HG03045 (cell line): ENCODE measurements around the gene NAA40.
"Not testable (repeated sequence)": the region's sequence is repeated elsewhere in the genome, so short reads cannot be mapped to it uniquely, and the experiment has no call there.

Source experiments
- ATAC-seq: cut with Tn5 transposase; IDR thresholded peaks from one replicate; pipeline ENCODE4 v1.9.1; 2021; ENCODE audit warnings: mild to moderate bottlenecking, moderate library complexity; ENCODE audit not compliant: unreplicated experiment

Gene NAA40

DNA sequence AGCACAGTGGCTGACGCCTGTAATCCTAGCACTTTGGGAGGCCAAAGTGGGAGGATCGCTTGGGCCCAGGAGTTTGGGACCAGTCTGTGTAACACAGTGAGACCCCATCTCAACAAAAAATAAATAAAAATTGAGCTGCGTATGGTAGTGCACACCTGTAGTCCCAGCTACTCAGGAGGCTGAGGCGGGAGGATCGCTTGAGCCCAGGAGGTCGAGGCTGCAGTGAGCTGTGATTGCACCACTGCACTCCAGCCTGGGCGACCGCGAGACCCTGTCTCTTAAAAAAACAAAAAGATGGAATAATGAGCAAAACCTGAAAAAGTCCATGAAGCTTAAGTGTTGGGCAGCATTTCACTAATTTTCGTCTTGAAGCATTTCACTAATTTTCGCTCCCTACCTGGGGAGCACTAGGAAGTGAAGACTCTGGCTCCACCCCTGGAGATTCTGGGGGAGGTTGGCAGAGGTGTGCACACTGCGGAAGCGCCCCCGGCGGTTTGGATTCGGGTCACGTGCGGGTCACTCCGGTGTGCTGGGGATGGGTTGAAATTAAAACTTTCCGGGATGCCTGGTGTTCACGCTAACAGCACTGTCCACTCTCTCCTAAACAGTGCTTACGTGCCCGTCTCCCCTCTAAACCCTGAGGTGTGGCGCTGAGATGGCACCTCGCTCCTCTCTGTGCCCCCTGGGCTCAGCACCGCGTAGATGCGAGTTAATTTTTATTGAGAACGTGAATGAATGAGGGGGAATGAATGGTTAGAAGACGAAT, 906 bp upstream of the NAA40 start:
- peak; percentile 13 for ATAC-seq

DNA sequence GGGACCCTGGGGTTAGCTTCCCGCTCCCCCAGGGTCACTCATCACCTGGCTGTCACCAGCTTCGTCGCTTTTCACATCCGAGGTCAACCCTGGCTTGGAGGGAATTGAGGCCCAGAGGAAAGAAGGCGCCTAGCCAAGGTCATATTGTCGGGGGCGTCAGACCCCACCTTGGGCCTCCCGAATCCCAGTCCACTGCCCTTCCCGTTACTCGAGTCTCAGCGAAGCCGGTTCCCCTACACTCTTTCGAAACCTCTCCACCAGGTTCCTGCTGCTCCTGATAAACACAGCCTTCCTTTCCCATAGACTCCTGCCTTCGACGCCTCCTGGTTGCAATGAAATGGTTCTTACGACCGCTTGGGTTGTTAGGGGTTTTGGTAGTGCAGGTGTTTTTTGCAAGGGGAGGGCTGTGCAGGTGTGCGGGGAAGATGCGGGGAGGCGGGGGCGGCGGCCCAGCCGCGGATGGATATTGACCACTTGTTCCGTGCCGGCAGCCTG, 642 bp downstream of the NAA40 start:
- no peak for ATAC-seq

DNA sequence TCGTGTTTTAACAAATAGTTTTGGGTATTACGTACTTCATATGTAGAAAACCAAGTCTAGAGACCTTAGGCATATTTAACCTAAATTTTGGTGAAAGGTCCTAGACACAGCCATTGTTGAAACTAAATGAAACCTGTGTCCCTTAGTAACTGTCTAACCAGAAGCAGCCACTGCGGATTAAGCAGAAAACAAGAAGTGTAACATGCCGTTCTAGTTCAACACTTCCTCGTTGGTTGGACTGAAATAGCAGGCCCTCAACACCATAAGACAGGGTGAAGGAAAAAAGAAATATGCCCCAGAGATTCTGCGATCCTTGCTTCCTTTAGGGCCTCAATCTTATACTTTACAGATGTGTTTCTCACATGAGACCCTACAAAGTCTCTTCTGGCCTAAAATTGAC, 2.0 kb downstream of the NAA40 start:
- no peak for ATAC-seq

DNA sequence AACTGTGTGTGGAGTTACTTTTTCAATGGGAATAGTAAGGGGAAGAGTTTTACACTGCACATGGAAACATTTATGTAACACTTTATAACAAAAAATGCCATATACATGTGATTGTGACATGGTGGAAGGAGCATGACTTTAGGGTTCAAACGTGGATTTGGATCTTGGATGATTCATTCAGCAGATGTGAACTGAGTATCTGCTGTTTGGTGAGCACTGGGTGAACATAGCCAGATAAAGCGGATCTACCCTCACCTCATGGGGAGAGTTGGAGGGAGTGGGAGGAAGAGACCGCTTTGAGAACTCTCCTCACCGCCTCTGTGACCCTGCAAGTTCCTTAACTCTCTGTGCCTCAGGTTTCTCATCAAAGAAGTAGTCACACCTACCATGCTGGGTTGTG, 3.1 kb downstream of the NAA40 start:
- no peak for ATAC-seq

DNA sequence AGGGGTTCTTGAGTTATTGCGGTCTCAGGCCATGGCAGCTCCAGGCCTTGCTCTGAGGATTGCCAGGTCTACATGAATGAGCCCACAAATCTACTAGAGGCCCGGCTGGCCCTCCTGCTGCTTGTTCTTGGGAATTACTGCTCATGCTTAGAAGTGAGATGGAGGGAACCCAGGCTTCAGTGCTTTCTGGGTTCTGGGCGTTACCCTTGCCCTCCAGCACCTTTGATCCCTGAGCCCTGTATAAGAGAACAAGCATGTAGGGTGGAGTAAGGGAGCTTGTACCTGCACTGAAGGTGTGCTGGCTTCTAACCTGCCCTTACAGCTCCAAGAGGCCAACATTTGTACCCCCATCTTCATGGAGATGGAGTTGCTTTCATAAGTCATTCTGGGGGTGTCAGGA, 4.0 kb downstream of the NAA40 start:
- no peak for ATAC-seq

DNA sequence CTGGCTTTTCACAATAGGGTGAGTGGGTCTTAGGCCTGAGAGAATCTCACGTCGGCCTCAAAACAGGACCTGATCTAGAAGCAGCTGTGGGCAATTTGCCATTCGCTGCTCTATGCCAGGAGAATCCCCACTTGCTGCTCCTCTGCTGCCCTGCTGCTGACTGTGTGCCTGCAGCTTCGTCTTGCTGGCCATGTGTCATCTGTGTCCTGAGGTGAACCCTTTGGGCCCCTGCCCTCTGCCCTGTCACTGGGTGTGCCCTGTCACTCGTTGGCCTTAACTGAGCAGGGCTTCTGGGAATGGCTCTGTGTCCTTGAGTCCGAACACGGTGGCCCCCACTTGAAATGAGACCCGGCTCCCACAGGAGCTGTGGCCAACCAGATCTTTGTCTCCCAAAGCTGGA, 6.2 kb downstream of the NAA40 start:
- no peak for ATAC-seq

DNA sequence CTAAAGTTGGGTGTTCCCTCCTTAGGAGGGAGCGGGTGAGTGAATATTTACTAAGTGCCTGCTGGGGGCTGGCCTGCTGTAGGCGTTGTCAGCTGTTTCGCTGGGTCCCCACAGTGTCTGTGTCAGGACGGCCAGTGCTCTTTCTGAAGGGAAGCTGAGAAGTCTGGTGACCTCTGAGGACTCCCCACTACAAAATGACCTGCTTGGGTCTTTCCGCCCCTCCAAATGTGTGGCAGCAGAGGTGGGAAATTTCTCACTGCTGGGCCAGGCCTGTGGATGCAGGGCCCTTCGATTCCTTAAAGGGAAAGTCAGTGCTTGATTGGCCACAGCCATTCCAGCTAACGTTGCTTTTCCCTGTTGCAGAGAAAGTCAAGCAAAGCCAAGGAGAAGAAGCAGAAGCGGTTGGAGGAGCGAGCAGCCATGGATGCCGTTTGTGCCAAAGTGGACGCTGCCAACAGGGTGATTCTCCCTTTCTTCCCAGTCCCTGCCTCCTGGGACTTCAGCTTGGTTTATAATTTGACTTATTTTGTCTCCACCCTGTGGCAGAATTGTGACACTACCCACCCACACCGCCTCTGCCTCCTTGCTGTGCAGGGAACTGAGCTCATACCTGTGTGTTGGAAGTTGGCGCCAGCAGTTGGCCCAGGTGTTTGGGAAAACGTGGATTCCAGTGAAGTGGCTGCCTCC, 6.8 kb downstream of the NAA40 start:
- no peak for ATAC-seq

DNA sequence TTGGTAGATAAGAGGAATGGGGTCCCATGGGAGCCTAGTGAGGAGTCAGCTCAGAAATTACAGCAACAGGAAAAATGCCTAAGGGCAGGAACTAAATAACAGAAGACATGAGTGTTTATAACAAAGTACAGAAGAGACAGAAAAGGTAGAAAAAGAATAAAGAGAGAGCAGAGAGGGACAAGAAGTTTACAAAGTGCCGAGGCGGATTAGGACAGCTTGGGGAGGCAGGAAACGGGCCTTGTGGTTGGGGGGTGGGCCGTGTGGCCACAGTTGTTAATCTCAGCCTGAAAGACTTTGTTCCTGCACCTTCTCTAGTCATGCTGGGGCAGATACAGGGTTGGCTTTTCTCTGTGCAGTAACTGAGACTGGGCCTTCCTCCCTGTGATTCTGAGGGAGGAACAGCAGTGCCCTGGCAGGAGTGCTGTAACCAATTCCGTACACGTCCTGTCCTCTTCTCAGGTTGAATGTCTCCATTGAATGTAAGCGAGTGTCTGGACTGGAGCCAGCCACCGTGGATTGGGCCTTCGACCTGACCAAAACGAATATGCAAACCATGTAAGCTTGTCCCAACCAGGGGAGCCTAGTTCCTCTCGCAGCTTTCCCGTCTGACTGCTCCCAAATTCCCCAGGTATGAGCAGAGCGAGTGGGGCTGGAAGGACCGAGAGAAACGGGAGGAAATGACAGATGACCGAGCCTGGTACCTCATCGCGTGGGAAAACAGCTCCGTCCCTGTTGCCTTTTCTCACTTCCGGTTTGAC, 13.2 kb downstream of the NAA40 start:
- no peak for ATAC-seq

DNA sequence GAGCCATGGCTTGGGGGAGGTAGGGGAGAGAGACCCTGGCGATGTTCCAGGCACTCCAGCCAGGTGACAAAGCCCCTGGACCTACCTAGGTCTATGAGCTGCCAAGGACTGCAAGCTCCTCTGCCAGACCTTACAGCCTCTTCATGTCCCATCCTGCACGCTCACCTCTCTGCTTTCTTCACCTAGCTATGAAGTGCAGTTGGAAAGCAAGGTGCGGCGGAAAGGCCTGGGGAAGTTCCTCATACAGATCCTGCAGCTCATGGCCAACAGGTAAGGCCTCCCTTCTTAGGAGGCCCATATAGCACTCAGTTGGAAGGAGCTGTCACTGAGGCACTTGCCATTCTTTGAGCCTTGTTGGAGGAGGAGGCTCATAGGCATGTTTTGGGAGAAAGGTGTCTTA, 13.8 kb downstream of the NAA40 start:
- no peak for ATAC-seq

DNA sequence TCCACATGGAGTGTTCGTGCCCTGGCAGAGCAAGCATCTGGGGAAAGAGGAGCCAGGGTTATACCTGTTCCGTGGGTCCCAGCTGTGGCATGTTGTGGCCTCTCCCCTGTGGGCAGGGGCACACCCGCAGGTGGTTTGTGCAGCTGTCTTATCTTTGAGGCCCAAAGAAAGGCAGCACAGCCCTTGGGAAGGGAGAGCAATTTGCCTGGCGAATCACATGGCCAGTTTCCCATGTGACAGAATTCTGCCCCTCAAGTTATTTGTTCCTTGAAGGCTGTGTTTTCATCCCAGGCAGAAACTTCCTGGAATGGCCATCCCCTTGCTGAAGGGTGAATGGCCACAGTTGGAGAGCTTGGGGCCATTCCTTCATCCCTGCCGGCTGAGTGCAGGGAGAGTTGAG, 19.2 kb downstream of the NAA40 start:
- no peak for ATAC-seq

DNA sequence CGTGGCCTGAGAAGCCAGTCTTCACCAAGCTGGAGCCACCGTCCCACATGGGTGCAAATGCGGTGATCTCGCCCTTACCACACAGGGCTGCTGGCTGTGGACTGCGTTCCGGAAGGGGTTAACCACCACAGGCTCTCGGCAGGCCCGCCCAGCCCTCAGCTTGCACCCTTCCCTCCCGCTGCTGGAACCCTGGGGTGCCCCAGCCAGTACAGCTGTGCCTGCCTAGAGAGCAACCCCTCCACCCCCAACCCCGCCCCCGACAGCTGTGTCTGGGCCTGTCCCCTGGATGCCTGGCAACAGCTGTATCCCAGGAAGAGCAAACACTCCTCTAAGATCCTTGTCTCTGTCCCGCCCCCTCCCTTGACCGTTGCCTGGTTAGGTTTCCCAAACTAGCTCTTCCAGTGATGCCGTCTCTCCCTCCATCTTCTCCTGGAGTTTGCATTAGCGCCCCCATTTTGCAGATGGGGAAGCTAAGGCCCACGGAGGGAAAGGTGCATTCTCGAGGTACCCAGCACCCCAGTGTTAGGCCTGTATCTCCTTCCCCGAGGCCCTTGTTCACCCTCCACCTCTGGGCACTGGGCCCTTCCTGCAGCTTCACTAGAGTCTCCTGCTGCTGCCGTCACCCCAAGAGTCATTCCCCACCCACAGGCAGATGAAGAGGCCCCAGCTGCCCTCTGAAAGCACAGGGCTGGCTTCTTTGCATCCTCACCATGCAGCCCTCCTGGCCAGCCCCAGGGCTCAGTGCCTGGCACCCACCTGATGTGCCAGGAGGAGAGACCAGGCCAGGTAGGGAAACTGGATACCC, 23.0 kb downstream of the NAA40 start:
- ATAC-seq = no peak

DNA sequence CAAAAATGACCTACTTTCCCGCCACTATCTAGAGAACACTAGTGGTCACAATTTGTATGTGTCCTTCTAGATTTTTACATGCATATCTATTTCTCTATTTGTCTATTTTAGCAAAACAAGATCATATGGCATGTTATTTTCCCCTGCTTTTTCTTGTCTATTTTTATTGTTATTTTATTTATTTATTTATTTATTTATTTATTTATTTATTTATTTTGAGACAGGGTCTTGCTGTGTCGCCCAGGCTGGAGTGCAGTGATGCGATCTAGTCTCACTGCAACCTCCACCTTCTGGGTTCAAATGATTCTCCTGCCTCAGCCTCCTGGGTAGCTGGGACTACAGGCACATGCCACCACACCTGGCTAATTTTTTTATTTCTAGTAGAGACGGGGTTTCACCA, 25.1 kb downstream of the NAA40 start:
- ATAC-seq = not testable (repeated sequence)

DNA sequence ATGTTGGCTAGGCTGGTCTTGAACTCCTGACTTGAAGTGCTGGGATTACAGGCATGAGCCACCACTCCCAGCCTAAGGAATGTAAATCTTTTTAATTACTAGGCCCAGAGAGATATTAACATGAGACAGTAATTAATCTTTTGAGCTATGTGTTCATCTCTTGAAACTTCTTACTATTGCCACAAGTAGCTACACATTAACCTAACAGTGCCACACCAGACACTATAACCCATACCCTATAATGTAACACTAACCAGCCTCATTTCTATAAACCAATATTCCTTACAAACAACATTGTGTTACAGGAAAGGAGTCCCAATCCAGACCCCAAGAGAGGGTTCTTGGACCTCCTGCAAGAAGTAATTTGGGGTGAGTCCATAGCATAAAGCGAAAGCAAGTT, 27.6 kb downstream of the NAA40 start:
- ATAC-seq = no peak

DNA sequence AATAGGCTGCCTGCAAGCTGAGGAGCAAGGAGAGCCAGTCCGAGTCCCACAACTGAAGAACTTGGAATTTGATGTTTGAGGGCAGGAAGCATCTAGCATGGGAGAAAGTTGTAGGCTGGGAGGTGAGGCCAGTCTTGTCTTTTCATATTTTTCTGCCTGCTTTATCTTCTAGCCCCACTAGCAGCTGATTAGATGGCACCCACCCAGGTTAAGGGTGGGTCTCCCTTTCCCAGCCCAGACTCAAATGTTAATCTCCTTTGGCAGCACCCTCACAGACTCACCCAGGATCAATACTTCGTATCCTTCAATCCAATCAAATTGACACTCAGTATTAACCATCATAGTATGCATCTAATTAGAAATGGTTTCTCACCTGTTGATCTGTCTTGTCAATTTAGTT, 30.7 kb downstream of the NAA40 start:
- ATAC-seq = no peak

DNA sequence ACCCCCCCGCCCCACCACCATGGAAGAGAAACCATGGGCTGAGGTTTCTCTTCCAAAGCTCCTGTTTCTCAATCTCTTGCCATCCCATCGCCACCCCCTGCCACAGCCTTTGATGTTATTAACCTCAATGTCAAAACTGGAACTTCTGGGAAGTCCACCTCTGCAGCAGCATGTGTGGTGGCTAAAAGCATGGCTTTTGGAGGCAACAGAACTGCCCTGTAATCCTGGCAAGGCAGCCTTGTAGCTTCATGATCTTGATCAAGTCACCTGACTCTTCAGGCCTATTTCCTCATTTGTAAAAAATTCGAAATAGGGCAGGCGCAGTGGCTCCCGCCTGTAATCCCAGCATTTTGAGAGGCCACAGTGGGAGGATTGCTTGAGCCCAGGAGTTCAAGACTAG, 32.1 kb downstream of the NAA40 start:
- no peak for ATAC-seq

DNA sequence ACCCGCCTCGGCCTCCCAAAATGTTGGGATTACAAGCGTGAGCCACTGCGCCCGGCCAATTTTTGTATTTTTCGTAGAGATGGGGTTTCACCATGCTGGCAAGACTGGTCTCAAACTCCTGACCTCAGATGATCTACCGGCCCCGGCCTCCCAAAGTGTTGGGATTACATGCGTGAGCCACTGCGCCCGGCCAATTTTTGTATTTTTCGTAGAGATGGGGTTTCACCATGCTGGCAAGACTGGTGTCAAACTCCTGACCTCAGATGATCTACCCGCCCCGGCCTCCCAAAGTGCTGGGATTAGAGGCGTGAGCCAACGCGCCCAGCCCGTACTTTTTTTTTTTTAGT, 35.1 kb downstream of the NAA40 start:
- ATAC-seq = not testable (repeated sequence)

DNA sequence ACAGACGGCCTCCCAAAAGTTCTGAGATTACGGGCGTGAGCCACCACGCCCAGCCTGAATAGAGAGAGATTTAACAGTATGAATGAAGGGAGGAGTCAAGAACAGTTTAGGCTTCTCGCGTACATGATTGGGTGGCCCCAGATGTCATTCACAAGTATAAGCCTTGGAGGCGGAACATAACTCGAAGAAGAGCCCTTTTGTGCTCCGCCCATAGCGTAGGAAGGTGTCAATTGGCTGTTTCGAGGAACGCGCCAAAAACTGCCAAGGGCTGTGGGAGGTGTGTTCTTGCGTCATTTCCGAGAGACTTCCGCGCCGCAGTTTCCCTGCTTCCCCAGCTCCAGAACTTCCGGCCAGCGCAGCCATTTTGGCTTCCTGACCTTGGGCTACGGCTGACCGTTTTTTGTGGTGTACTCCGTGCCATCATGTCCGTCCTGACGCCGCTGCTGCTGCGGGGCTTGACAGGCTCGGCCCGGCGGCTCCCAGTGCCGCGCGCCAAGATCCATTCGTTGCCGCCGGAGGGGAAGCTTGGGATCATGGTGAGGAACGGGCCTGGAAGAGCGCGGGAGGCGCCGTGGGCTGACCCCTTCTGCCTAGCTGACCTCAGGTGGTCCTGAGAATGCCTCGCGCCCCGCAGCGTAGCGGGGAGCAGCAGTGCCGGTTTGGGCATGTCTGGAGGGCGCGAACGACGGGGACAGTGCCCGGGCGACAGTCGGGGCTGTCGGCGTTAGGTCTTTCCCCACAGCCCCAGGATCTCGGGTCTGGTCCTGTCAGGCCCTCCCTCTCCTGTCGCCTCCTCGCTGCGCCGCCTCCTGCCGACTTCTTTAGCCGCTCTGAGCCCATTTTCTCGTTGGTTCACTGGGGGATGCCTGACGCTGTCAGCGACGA, 35.7 kb downstream of the NAA40 start, which contains the start of gene COX8A:
COX8A (plus strand) TSS at position 362 of the 885 bp plus-strand sequence; CDS start at position 423, 61 bp downstream.
- peak; percentile 95 for ATAC-seq

DNA sequence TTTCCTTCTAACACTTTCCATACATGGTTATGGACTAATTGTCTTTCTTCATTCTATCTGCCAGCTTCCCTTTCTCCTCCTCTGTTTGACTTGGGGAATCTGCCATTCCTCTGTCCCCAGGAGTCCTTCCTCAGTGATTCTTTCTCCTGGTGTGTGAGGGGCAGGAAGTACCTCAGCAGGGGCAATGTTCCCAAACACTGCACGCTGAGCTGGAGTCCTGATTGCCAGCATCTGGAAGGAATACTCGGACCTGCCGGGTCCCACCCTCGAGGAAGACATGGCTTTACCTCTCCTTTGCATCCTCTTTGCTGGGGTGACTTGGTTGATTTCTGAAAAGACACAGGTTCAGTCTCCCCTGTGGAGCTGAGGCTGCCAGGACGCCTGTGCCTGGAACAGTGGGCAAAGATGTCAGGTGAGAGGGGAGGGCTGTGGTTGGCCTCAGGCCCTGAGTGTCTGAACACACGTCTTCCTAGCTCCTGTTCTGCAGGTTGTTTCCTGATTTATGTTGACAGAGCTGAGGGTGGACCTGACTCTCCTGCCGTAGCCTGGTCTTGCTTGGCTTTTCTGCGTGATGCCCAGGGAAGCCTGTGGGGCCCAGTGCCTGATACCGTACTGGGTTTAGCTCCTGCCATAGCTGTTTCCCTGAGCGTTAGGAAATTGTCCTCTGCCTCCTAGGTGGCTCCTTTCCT, 39.9 kb downstream of the NAA40 start:
- ATAC-seq = no peak

DNA sequence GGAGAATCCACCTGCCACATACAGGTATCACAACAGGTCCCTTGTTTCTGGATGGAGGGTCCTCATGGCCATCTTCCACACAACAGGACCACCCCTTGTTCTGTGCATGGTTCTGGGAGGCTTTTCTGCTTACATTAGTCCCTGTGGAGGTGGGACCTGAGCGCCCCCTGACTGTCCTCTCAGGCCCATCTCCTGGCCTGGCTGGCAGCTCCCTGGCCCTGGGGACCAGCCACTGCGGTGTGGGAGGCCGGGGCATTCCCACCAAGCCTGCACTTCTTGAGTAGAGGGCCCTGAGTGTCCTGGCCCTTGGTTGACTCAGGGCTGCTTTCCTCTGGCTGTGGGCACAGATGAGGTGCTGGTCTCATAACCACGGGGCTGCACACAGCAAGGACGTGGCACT, 40.6 kb downstream of the NAA40 start:
- no peak for ATAC-seq
